GM08714 (cell line): ENCODE data around the gene MAGI1.
"Not testable (repeated sequence)": the region's sequence is repeated elsewhere in the genome, so short reads cannot be mapped to it uniquely, and the experiment has no call there.

ENCODE experiments used
- H3K4me3 ChIP-seq: fragments of 200-500 bp; sonication (Bioruptor generic); 2 replicates; pipeline ENCODE4 v1.5.1; 2014; ENCODE audit warnings: mild to moderate bottlenecking, low read length, inconsistent platforms
- ZNF274 ChIP-seq: IDR thresholded peaks from 2 replicates; pipeline ENCODE4 v1.6.1; 2012; ENCODE audit warnings: mild to moderate bottlenecking, low read depth, low read length

MAGI1 gene

GRCh38 chr3:66050821-66051220 is 12.1 kb upstream of the MAGI1 start:
- no peak for TF ChIP-seq ZNF274
- no peak overlapping the region for H3K4me3 ChIP-seq

DNA sequence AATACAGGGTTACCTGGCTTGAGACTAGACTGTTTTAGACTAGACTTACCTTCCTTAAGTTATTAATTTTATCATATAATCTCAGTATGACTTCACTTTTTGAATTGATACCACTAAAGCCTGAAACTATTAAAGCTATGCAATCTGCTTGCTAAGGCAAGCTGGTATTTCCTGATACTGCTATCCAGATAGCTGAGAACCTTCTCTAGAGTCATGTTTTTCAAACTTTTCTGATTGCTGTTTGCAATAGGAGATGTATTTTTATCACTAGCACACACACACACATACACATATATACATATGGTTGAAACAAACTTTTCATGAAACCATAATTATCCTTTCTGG is 9.3 kb upstream of the MAGI1 start:
- TF ChIP-seq ZNF274, result no peak
- no peak overlapping the region for H3K4me3 ChIP-seq

- TF ChIP-seq ZNF274, result no peak
- H3K4me3 ChIP-seq, result no peak overlapping the region
Observed at GRCh38 chr3:66047311-66048050, 8.8 kb upstream of the MAGI1 start.

- not testable (repeated sequence) for H3K4me3 ChIP-seq
Observed at GRCh38 chr3:66046321-66046720, 7.6 kb upstream of the MAGI1 start.

GRCh38 chr3:66041828-66042227 is 3.1 kb upstream of the MAGI1 start:
- no peak overlapping the region for H3K4me3 ChIP-seq
- no peak for TF ChIP-seq ZNF274

GRCh38 chr3:66041116-66041515 is 2.4 kb upstream of the MAGI1 start:
- H3K4me3 ChIP-seq, result no peak overlapping the region
- TF ChIP-seq ZNF274, result no peak

- no peak overlapping the region for H3K4me3 ChIP-seq
Observed at GRCh38 chr3:66039590-66039887, 821 bp upstream of the MAGI1 start.

GRCh38 chr3:66038384-66038725 is 363 bp downstream of the MAGI1 start:
- peak overlapping the region; percentile 67 for H3K4me3 ChIP-seq
- no peak for TF ChIP-seq ZNF274

More at GRCh38 chr3:66039590-66039887, 821 bp upstream of the MAGI1 start:
- no peak for TF ChIP-seq ZNF274

GRCh38 chr3:66037986-66038369 is 740 bp downstream of the MAGI1 start:
- no peak for TF ChIP-seq ZNF274
- H3K4me3 ChIP-seq, result peak overlapping the region; percentile 67

DNA sequence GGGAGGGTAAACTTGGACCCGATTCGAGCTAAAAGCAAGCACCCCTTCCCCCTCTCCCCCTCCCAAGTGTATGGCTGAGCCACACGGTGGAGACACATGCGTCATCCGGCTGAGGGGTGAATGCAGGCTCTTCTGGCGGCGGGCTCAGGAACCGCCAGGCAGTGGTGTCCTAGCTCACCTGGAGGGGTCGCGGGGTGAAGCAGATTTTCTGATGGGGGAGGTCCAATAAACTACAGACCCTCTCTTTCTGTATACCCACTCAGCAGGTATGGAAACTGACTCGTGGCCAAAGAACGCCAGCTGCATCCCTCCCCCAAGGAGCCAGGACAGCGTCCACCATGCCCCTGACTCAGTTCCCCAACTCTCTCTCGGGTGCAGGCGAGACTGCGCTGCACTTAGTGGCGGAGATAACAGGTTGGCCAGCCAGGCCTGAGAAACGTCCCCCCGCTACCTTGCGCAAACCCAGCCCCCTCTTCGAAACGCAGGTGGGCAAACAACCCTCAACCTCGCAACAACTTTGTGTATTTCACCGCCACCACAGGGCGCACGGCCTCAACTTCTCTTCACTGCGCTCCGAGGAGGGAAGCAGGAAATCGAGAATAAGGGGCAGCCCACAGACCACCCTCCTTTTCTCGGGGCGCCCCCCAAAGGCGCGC is 1.3 kb downstream of the MAGI1 start:
- peak overlapping the region; percentile 67; the same call in 1 of the 2 replicates for H3K4me3 ChIP-seq
- no peak for TF ChIP-seq ZNF274

DNA sequence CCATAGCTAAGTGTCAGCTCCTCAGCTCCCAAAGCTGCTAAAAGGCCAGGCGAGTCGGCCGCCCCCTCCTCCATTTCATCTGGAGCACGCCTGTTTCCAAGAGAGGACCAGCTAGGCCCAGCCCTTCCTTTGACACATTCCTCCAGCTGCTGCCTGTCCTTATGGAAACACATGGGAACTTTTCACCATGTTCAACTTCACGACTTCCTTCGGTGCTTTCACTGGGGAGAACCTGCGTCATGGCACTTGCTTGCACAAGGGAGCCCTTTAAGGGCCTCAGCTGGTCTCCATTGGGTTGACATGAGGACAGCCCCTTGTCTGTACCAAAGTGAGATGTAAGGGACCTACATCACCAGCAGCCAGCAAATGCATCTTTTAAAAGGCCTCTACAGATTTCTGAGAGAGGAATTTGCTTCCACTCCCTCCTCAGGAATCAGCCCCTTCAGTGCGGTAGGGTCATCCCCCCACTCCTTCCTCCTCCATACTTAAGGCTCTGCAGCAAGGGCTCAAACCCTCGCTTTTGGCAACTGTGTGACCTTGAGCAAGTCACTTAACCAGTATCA is 2.1 kb downstream of the MAGI1 start:
- H3K4me3 ChIP-seq, result no peak overlapping the region
- no peak for TF ChIP-seq ZNF274

- H3K4me3 ChIP-seq, result no peak overlapping the region
- no peak for TF ChIP-seq ZNF274
Observed at GRCh38 chr3:66035763-66036477, 2.8 kb downstream of the MAGI1 start.

GRCh38 chr3:66033241-66034138 is 5.2 kb downstream of the MAGI1 start:
- no peak for TF ChIP-seq ZNF274
- no peak overlapping the region for H3K4me3 ChIP-seq

- H3K4me3 ChIP-seq, result no peak overlapping the region
- no peak for TF ChIP-seq ZNF274
Observed at GRCh38 chr3:66031102-66031698, 7.5 kb downstream of the MAGI1 start.

- H3K4me3 ChIP-seq, result no peak overlapping the region
- TF ChIP-seq ZNF274, result no peak
Observed at GRCh38 chr3:66029443-66029842, 9.3 kb downstream of the MAGI1 start.
